ENCODE data around the gene HADH. TPM values are rescaled to one million over a fixed set of nuclear protein-coding genes. Genes with fewer than 3 reads are reported as not detected.
"Not testable (repeated sequence)": the region's sequence is repeated elsewhere in the genome, so short reads cannot be mapped to it uniquely, and the experiment has no call there.

HADH gene
- total RNA-seq (2014; rRNA removed; shearing (Covaris generic)) = 56.0 and 61.8 TPM in 2 replicates

DNA sequence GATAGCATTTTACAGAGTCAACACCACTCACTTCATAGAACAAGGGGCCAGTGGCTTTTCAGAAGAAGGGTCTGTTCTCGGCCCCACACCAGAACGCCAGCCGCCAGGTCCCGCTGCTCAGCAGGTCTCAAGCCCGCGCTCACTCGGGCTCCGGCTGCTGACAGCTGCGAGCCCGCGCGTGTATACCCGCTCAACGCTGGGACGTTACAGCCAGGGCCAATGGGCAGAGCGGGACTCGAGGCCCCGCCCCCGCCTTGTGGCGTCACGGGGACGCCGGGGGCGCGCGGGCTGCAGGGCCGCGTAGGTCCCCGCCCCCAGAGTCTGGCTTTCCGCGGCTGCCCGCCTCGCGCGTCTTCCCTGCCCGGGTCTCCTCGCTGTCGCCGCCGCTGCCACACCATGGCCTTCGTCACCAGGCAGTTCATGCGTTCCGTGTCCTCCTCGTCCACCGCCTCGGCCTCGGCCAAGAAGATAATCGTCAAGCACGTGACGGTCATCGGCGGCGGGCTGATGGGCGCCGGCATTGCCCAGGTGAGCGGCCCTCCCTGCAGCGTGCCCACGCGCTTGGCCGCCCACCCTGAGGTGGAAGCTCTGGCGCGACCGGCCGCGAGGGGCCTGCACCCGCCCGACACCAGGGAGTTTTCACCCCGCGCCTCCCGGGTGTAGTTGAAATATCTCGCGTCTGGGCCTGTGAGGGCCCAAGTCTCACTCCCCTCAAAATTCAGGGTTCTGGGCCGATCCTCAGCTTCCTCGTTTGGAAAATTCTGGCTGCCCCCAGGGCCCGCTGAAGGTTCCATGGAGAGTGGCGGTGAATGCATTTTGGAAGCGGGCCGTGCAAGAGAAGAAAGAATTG is at the start of gene HADH:
Gene HADH, plus strand, starts transcription at position 353 of the 850 bp plus-strand sequence. Its CDS starts 44 bp downstream, at position 397.
- in situ Hi-C loops (cut with HindIII; ENCODE audit: low sequenced_read_pairs) = no loop called here
- DNase-seq (ENCODE audit: low spot score) = peak; percentile 95

GRCh38 chr4:107945809-107946208 is 43.9 kb upstream of the HADH start:
- no peak for DNase-seq (ENCODE audit: low spot score)
- in situ Hi-C loops (cut with HindIII; ENCODE audit: low sequenced_read_pairs) = no loop called here

- in situ Hi-C loops (cut with HindIII; ENCODE audit: low sequenced_read_pairs) = no loop called here
- no peak for DNase-seq (ENCODE audit: low spot score)
Measured at GRCh38 chr4:107950746-107951540, 38.7 kb upstream of the HADH start.

DNA sequence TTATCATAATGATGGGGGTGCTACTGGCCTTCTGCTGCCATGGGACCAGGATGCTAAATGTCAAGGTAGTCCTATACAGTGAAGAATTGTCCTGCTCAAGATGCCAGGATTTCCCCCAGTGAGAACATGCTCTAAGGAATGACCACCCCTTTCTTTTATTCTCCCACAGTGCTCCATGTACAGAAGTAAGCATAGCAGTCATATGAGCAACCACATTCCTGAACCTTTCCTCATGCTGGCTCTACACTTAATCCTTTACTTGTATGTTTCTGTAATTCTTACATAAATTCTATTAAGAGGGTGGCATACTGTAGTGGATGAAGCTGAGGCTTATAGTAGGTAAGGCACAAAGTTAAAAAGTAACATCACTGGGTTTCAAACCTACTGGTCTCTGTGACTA is 38.1 kb upstream of the HADH start:
- in situ Hi-C loops (cut with HindIII; ENCODE audit: low sequenced_read_pairs) = no loop called here
- no peak for DNase-seq (ENCODE audit: low spot score)

GRCh38 chr4:107956011-107956410 is 33.7 kb upstream of the HADH start:
- DNase-seq (ENCODE audit: low spot score) = no peak
- in situ Hi-C loops (cut with HindIII; ENCODE audit: low sequenced_read_pairs) = no loop called here

DNA sequence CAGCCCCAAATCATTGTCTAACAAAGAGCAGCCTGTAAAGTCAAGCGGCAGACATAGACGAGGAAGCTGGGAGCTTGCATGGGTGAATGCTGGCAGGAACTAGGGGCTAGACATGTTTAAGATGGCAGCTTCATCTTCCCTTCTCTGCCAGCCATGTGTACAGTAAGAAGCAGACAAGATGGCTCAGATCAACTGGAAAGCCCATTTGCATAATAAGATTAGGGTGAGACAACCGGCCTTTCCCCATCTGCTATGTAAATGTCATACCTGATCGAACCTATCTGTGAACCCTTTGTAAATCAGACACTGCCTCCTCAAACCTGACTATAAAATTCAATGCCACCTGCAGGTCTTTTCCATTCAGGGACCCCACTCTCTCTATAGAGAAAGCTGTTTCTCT is 22.8 kb upstream of the HADH start:
- DNase-seq (ENCODE audit: low spot score) = no peak
- in situ Hi-C loops (cut with HindIII; ENCODE audit: low sequenced_read_pairs) = no loop called here

- in situ Hi-C loops (cut with HindIII; ENCODE audit: low sequenced_read_pairs); DNase-seq (ENCODE audit: low spot score): not testable (repeated sequence)
Measured at GRCh38 chr4:107967519-107967918, 22.2 kb upstream of the HADH start.

DNA sequence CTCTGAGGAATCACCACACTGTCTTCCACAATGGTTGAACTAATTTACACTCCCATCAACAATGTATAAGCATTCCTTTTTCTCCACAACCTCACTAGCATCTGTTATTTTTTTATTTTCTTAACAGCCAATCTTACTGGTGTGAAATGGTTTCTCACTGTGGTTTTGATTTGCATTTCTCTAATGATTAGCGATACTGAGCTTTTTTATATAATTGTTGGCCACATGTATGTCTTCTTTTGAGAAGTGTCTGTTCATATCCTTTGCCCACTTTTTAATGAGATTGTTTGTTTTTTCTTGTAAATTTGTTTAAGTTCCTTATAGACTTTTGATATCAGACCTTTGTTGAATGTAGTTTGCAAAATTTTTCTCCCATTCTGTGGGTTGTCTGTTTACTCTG is 21.8 kb upstream of the HADH start:
- in situ Hi-C loops (cut with HindIII; ENCODE audit: low sequenced_read_pairs); DNase-seq (ENCODE audit: low spot score): not testable (repeated sequence)

DNA sequence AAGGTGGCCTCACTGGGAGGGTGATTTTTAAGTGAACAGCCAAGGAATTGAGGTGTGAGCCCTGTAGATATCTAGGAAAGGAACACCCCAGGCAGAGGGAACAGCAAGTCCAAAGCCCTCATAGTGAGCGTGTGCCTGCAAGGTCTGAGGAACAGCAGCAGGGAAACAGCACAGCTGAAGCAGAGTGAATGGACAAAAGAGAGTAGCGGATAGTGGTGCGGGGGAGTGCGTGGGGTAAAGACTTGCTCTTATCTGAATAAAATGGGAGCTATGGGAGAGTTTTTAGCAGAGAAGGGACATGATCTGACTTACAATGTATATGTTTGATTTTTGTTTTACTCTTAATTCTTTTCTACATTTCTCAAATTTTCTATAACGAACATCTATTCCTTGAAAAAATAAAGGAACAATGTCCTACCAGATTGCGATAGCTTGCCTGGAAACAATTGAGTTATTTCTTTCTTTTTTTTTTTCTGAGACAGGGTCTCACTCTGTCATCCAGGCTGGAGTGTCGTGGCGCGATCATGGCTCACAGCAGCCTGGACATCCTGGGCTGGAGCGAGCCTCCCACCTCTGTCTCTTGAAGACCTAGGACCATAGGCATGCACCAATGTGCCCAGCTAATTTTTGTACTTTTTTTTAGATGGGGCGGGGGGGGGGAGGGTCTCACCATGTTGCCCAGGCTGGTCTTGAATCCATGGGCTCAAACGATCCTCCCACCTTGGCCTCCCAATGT is 19.5 kb upstream of the HADH start:
- no peak for DNase-seq (ENCODE audit: low spot score)
- in situ Hi-C loops (cut with HindIII; ENCODE audit: low sequenced_read_pairs) = no loop called here

GRCh38 chr4:107972605-107973004 is 17.1 kb upstream of the HADH start:
- DNase-seq (ENCODE audit: low spot score) = no peak
- in situ Hi-C loops (cut with HindIII; ENCODE audit: low sequenced_read_pairs) = no loop called here

GRCh38 chr4:107974523-107974922 is 15.2 kb upstream of the HADH start:
- in situ Hi-C loops (cut with HindIII; ENCODE audit: low sequenced_read_pairs) = no loop called here
- no peak for DNase-seq (ENCODE audit: low spot score)

GRCh38 chr4:107977482-107977881 is 12.2 kb upstream of the HADH start:
- in situ Hi-C loops (cut with HindIII; ENCODE audit: low sequenced_read_pairs) = no loop called here
- DNase-seq (ENCODE audit: low spot score) = no peak

DNA sequence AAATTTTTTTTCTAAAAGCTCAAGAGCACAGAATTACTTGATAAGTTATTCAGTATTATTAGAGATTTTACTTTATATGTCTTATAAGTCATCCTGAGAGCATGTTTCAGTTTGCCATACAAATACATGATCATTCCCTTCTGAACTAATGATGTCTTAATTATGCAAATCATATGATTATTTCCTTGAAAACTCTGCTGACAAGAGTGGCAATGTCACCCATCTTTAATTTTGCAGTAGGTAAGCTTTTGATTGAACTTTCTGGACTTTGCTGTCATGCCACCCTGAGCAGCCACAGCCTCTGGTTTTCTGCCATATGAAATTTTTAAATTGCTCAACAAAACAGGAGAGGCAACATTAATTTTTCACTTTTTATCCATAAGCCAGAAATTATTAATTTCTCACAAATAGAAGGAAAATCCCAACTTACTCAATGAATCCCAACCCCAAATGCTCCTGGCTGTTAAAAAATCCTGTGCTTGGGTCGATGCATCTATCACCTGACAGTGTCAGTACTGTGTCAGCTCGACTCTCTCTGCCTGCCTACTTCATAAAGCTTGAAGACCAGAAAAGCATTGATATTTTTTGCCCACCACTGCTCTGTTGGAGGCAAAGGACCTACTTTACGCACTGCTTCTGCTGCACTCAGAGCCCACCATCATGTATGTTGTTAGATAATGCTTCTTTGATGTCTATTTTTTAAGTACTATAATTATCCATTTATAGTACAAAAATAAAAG is 11.6 kb upstream of the HADH start:
- DNase-seq (ENCODE audit: low spot score) = no peak
- in situ Hi-C loops (cut with HindIII; ENCODE audit: low sequenced_read_pairs) = no loop called here

DNA sequence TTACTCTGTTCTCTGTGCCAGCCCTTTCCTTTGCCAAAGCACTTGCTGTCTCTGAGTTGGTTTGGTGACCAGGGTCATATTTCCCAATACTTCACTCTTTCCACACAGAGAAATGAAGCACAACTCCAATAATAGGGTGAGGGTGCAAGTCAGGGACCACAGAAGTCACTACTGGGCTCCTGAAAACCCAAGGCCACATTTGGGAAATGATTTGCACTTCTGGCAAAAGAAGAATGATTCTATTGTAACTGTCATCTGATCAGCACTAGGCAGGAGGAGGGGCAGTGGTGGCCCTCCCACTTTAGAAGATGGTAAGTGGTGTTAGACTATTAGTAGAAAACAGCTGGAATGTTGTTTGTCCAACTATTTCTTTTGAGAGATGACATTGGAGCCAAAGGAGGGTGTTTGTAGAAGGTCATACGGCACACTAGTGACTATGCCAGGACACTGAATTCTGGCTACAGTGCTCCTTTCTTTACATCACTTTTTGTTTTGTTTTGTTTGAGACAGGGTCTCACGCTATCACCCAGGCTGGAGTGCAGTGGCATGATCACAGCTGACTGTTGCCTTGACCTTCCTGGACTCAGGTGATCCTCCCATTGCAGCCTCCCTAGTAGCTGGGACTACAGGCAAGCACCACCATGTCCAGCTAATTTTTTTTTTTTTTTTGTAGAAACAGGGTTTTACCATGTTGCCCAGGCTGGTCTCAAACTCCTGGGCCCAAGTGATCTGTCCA is 10.8 kb upstream of the HADH start:
- in situ Hi-C loops (cut with HindIII; ENCODE audit: low sequenced_read_pairs) = no loop called here
- DNase-seq (ENCODE audit: low spot score) = no peak

GRCh38 chr4:107987916-107988762 is 1.6 kb upstream of the HADH start:
- DNase-seq (ENCODE audit: low spot score) = no peak
- in situ Hi-C loops (cut with HindIII; ENCODE audit: low sequenced_read_pairs) = no loop called here

DNA sequence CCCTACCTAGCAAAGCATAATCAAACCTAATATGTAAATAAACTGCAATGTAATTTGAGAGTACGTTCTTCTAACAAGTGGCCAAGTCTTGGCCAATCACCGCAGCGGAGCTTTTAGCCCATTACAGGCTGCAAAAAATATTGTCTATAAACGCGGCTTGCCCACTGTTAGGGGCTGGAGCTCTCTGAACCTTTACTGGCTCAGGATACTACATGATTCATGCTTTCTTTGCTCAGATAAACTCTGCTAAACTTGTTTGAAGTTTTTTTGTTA is 990 bp upstream of the HADH start:
- in situ Hi-C loops (cut with HindIII; ENCODE audit: low sequenced_read_pairs) = no loop called here
- no peak for DNase-seq (ENCODE audit: low spot score)

- in situ Hi-C loops (cut with HindIII; ENCODE audit: low sequenced_read_pairs) = no loop called here
- DNase-seq (ENCODE audit: low spot score) = no peak
Measured at GRCh38 chr4:107989162-107989536, 540 bp upstream of the HADH start.

All from G401 (cell line).